ENCODE data around the gene BLCAP.
"Not testable (repeated sequence)": the region's sequence is repeated elsewhere in the genome, so short reads cannot be mapped to it uniquely, and the experiment has no call there.

The BLCAP gene
- total RNA-seq = 65.4 to 76.2 reads per million in 2 donors

- peak; percentile 89 for DNase-seq
Observed at GRCh38 chr20:37527638-37528445, at the start of gene BLCAP. BLCAP (minus strand) TSS chr20:37527876; CDS start chr20:37519174, 8,702 bp downstream.

GRCh38 chr20:37577436-37577835, 49.8 kb upstream of the BLCAP start:
- not testable (repeated sequence) for DNase-seq

- no peak for DNase-seq
Observed at GRCh38 chr20:37576911-37577310, 49.2 kb upstream of the BLCAP start.

GRCh38 chr20:37575884-37576283, 48.2 kb upstream of the BLCAP start:
- DNase-seq = no peak

- no peak for DNase-seq
Observed at GRCh38 chr20:37574199-37574890, 46.7 kb upstream of the BLCAP start.

GRCh38 chr20:37573626-37574198, 46.0 kb upstream of the BLCAP start:
- no peak for DNase-seq

- DNase-seq = no peak
Observed at GRCh38 chr20:37571033-37571432, 43.4 kb upstream of the BLCAP start.

GRCh38 chr20:37570419-37570818, 42.7 kb upstream of the BLCAP start:
- DNase-seq = no peak

GRCh38 chr20:37567671-37568588, 40.3 kb upstream of the BLCAP start:
- DNase-seq = no peak

- DNase-seq = no peak
Observed at GRCh38 chr20:37567331-37567665, 39.6 kb upstream of the BLCAP start.

- no peak for DNase-seq
Observed at GRCh38 chr20:37566590-37567330, 39.1 kb upstream of the BLCAP start.

GRCh38 chr20:37565134-37565811, 37.6 kb upstream of the BLCAP start:
- no peak for DNase-seq

- no peak for DNase-seq
Observed at GRCh38 chr20:37564388-37565133, 36.9 kb upstream of the BLCAP start.

GRCh38 chr20:37564016-37564387, 36.3 kb upstream of the BLCAP start:
- DNase-seq = no peak

- DNase-seq = no peak
Observed at GRCh38 chr20:37562695-37563480, 35.2 kb upstream of the BLCAP start.

- DNase-seq = no peak
Observed at GRCh38 chr20:37560629-37561028, 33.0 kb upstream of the BLCAP start.

- DNase-seq = no peak
Observed at GRCh38 chr20:37559312-37560027, 31.8 kb upstream of the BLCAP start.

GRCh38 chr20:37558779-37559178, 31.1 kb upstream of the BLCAP start:
- no peak for DNase-seq

- DNase-seq = no peak
Observed at GRCh38 chr20:37558306-37558705, 30.6 kb upstream of the BLCAP start.

Data from activated gamma-delta T cell (primary cell).